ENCODE results near the gene BTBD1.

GRCh38 chr15:83109532-83109931 lies 42.5 kb upstream of the BTBD1 start:
- TF ChIP-seq EP300 (IDR thresholded peaks at IDR 0.05), result no peak
- TF ChIP-seq, protein P1, sequence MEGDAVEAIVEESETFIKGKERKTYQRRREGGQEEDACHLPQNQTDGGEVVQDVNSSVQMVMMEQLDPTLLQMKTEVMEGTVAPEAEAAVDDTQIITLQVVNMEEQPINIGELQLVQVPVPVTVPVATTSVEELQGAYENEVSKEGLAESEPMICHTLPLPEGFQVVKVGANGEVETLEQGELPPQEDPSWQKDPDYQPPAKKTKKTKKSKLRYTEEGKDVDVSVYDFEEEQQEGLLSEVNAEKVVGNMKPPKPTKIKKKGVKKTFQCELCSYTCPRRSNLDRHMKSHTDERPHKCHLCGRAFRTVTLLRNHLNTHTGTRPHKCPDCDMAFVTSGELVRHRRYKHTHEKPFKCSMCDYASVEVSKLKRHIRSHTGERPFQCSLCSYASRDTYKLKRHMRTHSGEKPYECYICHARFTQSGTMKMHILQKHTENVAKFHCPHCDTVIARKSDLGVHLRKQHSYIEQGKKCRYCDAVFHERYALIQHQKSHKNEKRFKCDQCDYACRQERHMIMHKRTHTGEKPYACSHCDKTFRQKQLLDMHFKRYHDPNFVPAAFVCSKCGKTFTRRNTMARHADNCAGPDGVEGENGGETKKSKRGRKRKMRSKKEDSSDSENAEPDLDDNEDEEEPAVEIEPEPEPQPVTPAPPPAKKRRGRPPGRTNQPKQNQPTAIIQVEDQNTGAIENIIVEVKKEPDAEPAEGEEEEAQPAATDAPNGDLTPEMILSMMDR (IDR thresholded peaks at IDR 0.05), result no peak
